GM12878 (cell line): ENCODE measurements around the gene NUDT14. TPM values are rescaled to one million over a fixed set of nuclear protein-coding genes. Genes with fewer than 3 reads are reported as not detected.

Experiments
- ATAC-seq: fragments of 200-7000 bp; cut with Tn5 transposase; 3 replicates; pipeline ENCODE4 v1.9.1; 2020; ENCODE audit warnings: mild to moderate bottlenecking, moderate library complexity
- BruUV-seq: library from RNA; stranded (reverse); fragments of 400-500 nt; replicated peaks from 2 replicates; lab custom pipeline; 2021; lab: Mats Ljungman, UMichigan
- CTCF ChIA-PET: fragments of 300-600 bp; sonication (Branson Sonifier 250); formaldehyde crosslinking; extraction: SDS; loops from one replicate; lab custom pipeline; 2021; ENCODE audit warnings: inconsistent platforms; lab: Yijun Ruan, JAX
- POLR2A ChIA-PET: fragments of 350-600 bp; formaldehyde crosslinking; extraction: SDS; loops from one replicate; lab custom pipeline; 2021; ENCODE audit warnings: inconsistent platforms; lab: Charles Lee
- RAD21 ChIA-PET: fragments of 300-600 bp; sonication (Branson Sonifier 250); formaldehyde crosslinking; loops from one replicate; lab custom pipeline; 2023; ENCODE audit warnings: antibody characterized with exemption; ENCODE audit not compliant: unreplicated experiment; lab: Charles Lee
- SMC1A ChIA-PET: fragments of 300-600 bp; sonication (Branson Sonifier 250); formaldehyde crosslinking; loops from one replicate; lab custom pipeline; 2023; ENCODE audit not compliant: unreplicated experiment, uncharacterized antibody; lab: Charles Lee
- DNase-seq: peaks from one replicate; pipeline ENCODE4 v3.0.0-alpha.2; 2011; ENCODE audit warnings: low read depth, low spot score
- FAIRE-seq: peaks from 3 replicates; lab custom pipeline; 2011; peaks lifted over from hg19 to GRCh38; lab: Jason Lieb, UNC
- H2AFZ ChIP-seq: 2 replicates; pipeline ENCODE4 v1.6.0; 2011; ENCODE audit warnings: low read depth, low read length, control low read depth; ENCODE audit not compliant: control insufficient read depth
- H3K27ac ChIP-seq: 2 replicates; pipeline ENCODE4 v1.5.1; 2011; ENCODE audit warnings: control low read depth; ENCODE audit not compliant: control insufficient read depth, insufficient read depth
- H3K27me3 ChIP-seq, 2 experiments: replicated peaks in 1 of 2; 2 replicates each; pipeline versions ENCODE4 v1.6.0 to v1.6.1; 2011; ENCODE audit warnings: low read length in 1 of 2; ENCODE audit not compliant: control insufficient read depth in 2 of 2, insufficient read depth in 2 of 2
- H3K36me3 ChIP-seq, 2 experiments: 2 replicates each; pipeline ENCODE4 v1.5.1; 2011; ENCODE audit warnings: low read length in 1 of 2; ENCODE audit not compliant: control insufficient read depth in 2 of 2, insufficient read depth in 2 of 2
- H3K4me1 ChIP-seq: 2 replicates; pipeline ENCODE4 v1.6.1; 2011; ENCODE audit warnings: mild to moderate bottlenecking, low read length, moderate library complexity, mixed read lengths; ENCODE audit not compliant: control insufficient read depth, insufficient read depth
- H3K4me2 ChIP-seq: 2 replicates; pipeline ENCODE4 v1.6.0; 2011; ENCODE audit warnings: control low read depth; ENCODE audit not compliant: control insufficient read depth, insufficient read depth
- H3K4me3 ChIP-seq: fragments of 200-600 bp; sonication (generic); 2 replicates; pipeline ENCODE4 v1.5.1; 2016
- H3K79me2 ChIP-seq: 2 replicates; pipeline ENCODE4 v1.6.0; 2011; ENCODE audit warnings: low read length; ENCODE audit not compliant: control insufficient read depth, insufficient read depth
- H3K9ac ChIP-seq: 2 replicates; pipeline ENCODE4 v1.8.0; 2011; ENCODE audit warnings: low read length, control low read depth, mixed read lengths; ENCODE audit not compliant: control insufficient read depth, insufficient read depth
- H3K9me3 ChIP-seq: replicated peaks from 3 replicates; pipeline ENCODE4 v1.5.1; 2011; ENCODE audit warnings: mild to moderate bottlenecking, low read length; ENCODE audit not compliant: control insufficient read depth, insufficient read depth
- H4K20me1 ChIP-seq: 2 replicates; pipeline ENCODE4 v1.6.0; 2011; ENCODE audit not compliant: control insufficient read depth, insufficient read depth
- E2F8 ChIP-seq: fragments of 450-650 bp; IDR thresholded peaks from 2 replicates; pipeline ENCODE4 v1.6.1; 2018; ENCODE audit warnings: mild to moderate bottlenecking, low read depth, moderate library complexity; ENCODE audit not compliant: partially characterized antibody
- IRF4 ChIP-seq: IDR thresholded peaks from 2 replicates; pipeline ENCODE4 v1.6.1; 2011; ENCODE audit warnings: low read depth, low read length
- MAX ChIP-seq: IDR thresholded peaks from 2 replicates; pipeline ENCODE4 v1.6.1; 2012; ENCODE audit warnings: low read depth, low read length, improper control_type of control experiment
- MLLT1 ChIP-seq: fragments of 450-650 bp; IDR thresholded peaks from 2 replicates; pipeline ENCODE4 v1.6.1; 2016; ENCODE audit warnings: mild to moderate bottlenecking
- NFYA ChIP-seq: IDR thresholded peaks from 2 replicates; pipeline ENCODE4 v1.6.1; 2011; ENCODE audit warnings: low read depth, mild to moderate bottlenecking, low read length, improper control_type of control experiment, borderline replicate concordance
- RAD51 ChIP-seq: fragments of 450-650 bp; IDR thresholded peaks from 2 replicates; pipeline ENCODE4 v1.6.1; 2016; ENCODE audit warnings: moderate library complexity, mild to moderate bottlenecking, inconsistent platforms
- SIN3A ChIP-seq: IDR thresholded peaks from 2 replicates; pipeline ENCODE4 v1.6.1; 2012; ENCODE audit warnings: low read depth, low read length, improper control_type of control experiment
- SMARCA5 ChIP-seq: fragments of 450-650 bp; IDR thresholded peaks from 2 replicates; pipeline ENCODE4 v1.6.1; 2017; ENCODE audit warnings: mild to moderate bottlenecking
- SUZ12 ChIP-seq: fragments of 200-600 bp; sonication (generic); IDR thresholded peaks from one replicate; pipeline ENCODE4 v1.6.1; 2018; ENCODE audit warnings: antibody characterized with exemption, mild to moderate bottlenecking; ENCODE audit not compliant: unreplicated experiment
- WGBS: methylation state at CpG from one replicate; pipeline ENCODE4 v1.1.6; 2016; ENCODE audit warnings: low lambda C conversion rate; ENCODE audit not compliant: insufficient replicate concordance, insufficient coverage; ENCODE audit errors: missing lambda C conversion rate; 5-methylcytosine and 5-hydroxymethylcytosine counted together
- in situ Hi-C: fragments of 300-500 bp; cut with MboI; formaldehyde crosslinking; loops from 9 replicates; pipeline ENCODE4 v1.14.3; 2018; ENCODE audit warnings: mixed read lengths
- intact Hi-C: fragments of 100-400 bp; cut with micrococcal nuclease; formaldehyde crosslinking; loops from one replicate; pipeline ENCODE4 v1.14.2; 2022; ENCODE audit not compliant: unreplicated experiment
- polyA plus RNA-seq, 11 experiments: library from polyadenylated mRNA; depleted of rRNA in 4 of 11; unstranded in 6 of 11; stranded (reverse) in 5 of 11; fragments of >200 nt; fragmentation: Nextera tagmentation in 4 of 11; fragmentation: Illumina TruSeq in 1 of 11; extraction: Ambion mirVana in 4 of 11; extraction: Trizol in 1 of 11; gene quantifications; 1 replicate in 1 of 11; 2 replicates in 10 of 11; pipeline versions ENCODE4 v1.2.1 to v1.2.3, GENCODE V29; 2011 to 2016; ENCODE audit warnings: inconsistent platforms in 2 of 11, missing spikeins in 2 of 11, low read depth in 1 of 11
- total RNA-seq, 4 experiments: library from RNA; depleted of rRNA in 3 of 4; stranded (reverse); fragments of >200 nt in 3 of 4; fragmentation: Illumina TruSeq in 1 of 4; extraction: Trizol in 1 of 4; gene quantifications; 2 replicates each; pipeline versions ENCODE4 v1.2.1 to v1.2.3, GENCODE V29; 2013 to 2021

The NUDT14 gene
- total and polyA plus RNA-seq, 10 of the 15 experiments (the other 5 are each of a cell fraction or from before 2014, with no cell fraction given): 0.62 to 6.8 (median 4.3) TPM; not detected in 1

GRCh38 chr14:105209091-105209490 lies 28.0 kb upstream of the NUDT14 start:
- RAD21 ChIA-PET: no interaction called here
- Histone ChIP-seq H3K4me2 (no peak overlapping the region), H4K20me1 (no peaks in the 10 kb centered on the region), H2AFZ (no peak overlapping the region), H3K9me3 (no peaks in the 10 kb centered on the region), H3K79me2 (no peaks in the 10 kb centered on the region), H3K9ac (no peak overlapping the region), H3K4me3 (no peak overlapping the region), H3K27ac (no peak overlapping the region), H3K36me3 (peaks cover 0 to 9% of the 10 kb centered on the region in 2 experiments; a peak in 2 of 4 replicates), H3K4me1 (no peaks in the 10 kb centered on the region), H3K27me3 (no peaks in the 10 kb centered on the region)
- TF ChIP-seq SMARCA5 (no peak), SUZ12 (no peak), E2F8 (no peak), NFYA (no peak), MLLT1 (no peak), RAD51 (no peak), IRF4 (no peak), MAX (no peak), SIN3A (no peak)
- WGBS: 84% methylated on average over 8 of the region's 8 CpGs
- ATAC-seq (no peak), FAIRE-seq (no peak), DNase-seq (no peak)
- in situ Hi-C loops (no loop called here), intact Hi-C loops (no loop called here)
- POLR2A ChIA-PET: no interaction called here
- SMC1A ChIA-PET: no interaction called here
- CTCF ChIA-PET: no interaction called here
- no TSS peak for BruUV-seq
